HepG2 (cell line): ENCODE measurements around the gene C11orf24. TPM values are rescaled to one million over a fixed set of nuclear protein-coding genes. Genes with fewer than 3 reads are reported as not detected.

Experiments
- ATAC-seq: fragments of 200-7000 bp; cut with Tn5 transposase; 3 replicates; pipeline ENCODE4 v1.9.1; 2020; ENCODE audit warnings: mild to moderate bottlenecking, moderate library complexity
- Bru-seq: library from RNA; stranded (reverse); fragments of 400-500 nt; gene quantifications from one replicate; lab custom pipeline; 2021; lab: Mats Ljungman, UMichigan
- BruChase-seq, 2 experiments: library from RNA; stranded (reverse); fragments of 400-500 nt; gene quantifications; one replicate each; lab custom pipeline; 2021; lab: Mats Ljungman, UMichigan
- BruUV-seq: library from RNA; stranded (reverse); fragments of 400-500 nt; replicated peaks from 2 replicates; lab custom pipeline; 2021; lab: Mats Ljungman, UMichigan
- CTCF ChIA-PET: fragments of 300-600 bp; formaldehyde crosslinking; extraction: SDS; loops from one replicate; lab custom pipeline; 2021; ENCODE audit warnings: low total read pairs, inconsistent platforms, low intra/inter-chr PET ratio; lab: Yijun Ruan, JAX
- POLR2A ChIA-PET: fragments of 350-600 bp; sonication (Branson Sonifier 250); formaldehyde crosslinking; loops from one replicate; lab custom pipeline; 2020; ENCODE audit warnings: antibody characterized with exemption, inconsistent platforms; lab: Yijun Ruan, JAX
- DNase-seq: peaks from one replicate; pipeline ENCODE4 v3.0.0-alpha.2; 2015; ENCODE audit warnings: low spot score
- FAIRE-seq: peaks from 3 replicates; lab custom pipeline; 2011; peaks lifted over from hg19 to GRCh38; lab: Jason Lieb, UNC
- H2AFZ ChIP-seq: one replicate; pipeline ENCODE4 v1.6.1; 2011; ENCODE audit warnings: low read length, inconsistent platforms
- H3K27ac ChIP-seq: fragments of 300-600 bp; 3 replicates; pipeline ENCODE4 v1.8.0; 2011; ENCODE audit warnings: mixed run types, mild to moderate bottlenecking, mixed read lengths, low read length, inconsistent platforms; ENCODE audit not compliant: insufficient read depth; ENCODE audit errors: extremely low read length
- H3K27me3 ChIP-seq, 2 experiments: fragments of 200-600 bp in 1 of 2; 2 replicates in 1 of 2; 3 replicates in 1 of 2; pipeline versions ENCODE4 v1.6.0 to v1.8.0; 2011; ENCODE audit warnings: low read length in 2 of 2, mild to moderate bottlenecking in 2 of 2, moderate library complexity in 2 of 2, inconsistent platforms in 1 of 2; ENCODE audit not compliant: insufficient read depth in 2 of 2, control insufficient read depth in 1 of 2
- H3K36me3 ChIP-seq, 2 experiments: fragments of 200-600 bp in 1 of 2; replicated peaks in 1 of 2; 2 replicates in 1 of 2; 3 replicates in 1 of 2; pipeline versions ENCODE4 v1.5.1 to v1.8.0; 2011; ENCODE audit warnings: low read length in 2 of 2, inconsistent platforms in 1 of 2; ENCODE audit not compliant: insufficient read depth in 2 of 2, control insufficient read depth in 1 of 2
- H3K4me1 ChIP-seq: 2 replicates; pipeline ENCODE4 v1.5.1; 2012; ENCODE audit warnings: low read length, inconsistent platforms; ENCODE audit not compliant: insufficient read depth
- H3K4me2 ChIP-seq: 2 replicates; pipeline ENCODE4 v1.6.0; 2011; ENCODE audit warnings: low read depth, low read length, inconsistent platforms
- H3K4me3 ChIP-seq, 3 experiments: fragments of 200-600 bp in 1 of 3; sonication (generic), shearing (Covaris generic) in 1 of 3; replicated peaks in 1 of 3; 2 replicates each; pipeline ENCODE4 v1.5.1; 2011 to 2016; ENCODE audit warnings: low read length in 3 of 3, inconsistent platforms in 2 of 3, low read depth in 2 of 3, mild to moderate bottlenecking in 2 of 3, control low read depth in 1 of 3, mixed read lengths in 1 of 3; ENCODE audit not compliant: insufficient read depth in 1 of 3
- H3K79me2 ChIP-seq: one replicate; pipeline ENCODE4 v1.6.1; 2011; ENCODE audit warnings: low read length, inconsistent platforms; ENCODE audit not compliant: insufficient read depth
- H3K9ac ChIP-seq: 2 replicates; pipeline ENCODE4 v1.6.0; 2011; ENCODE audit warnings: mild to moderate bottlenecking, low read depth, low read length, inconsistent platforms; ENCODE audit not compliant: insufficient read depth
- H3K9me3 ChIP-seq: 2 replicates; pipeline ENCODE4 v1.5.1; 2012; ENCODE audit warnings: mild to moderate bottlenecking, low read length
- H4K20me1 ChIP-seq: 2 replicates; pipeline ENCODE4 v1.6.0; 2011; ENCODE audit warnings: inconsistent platforms, mild to moderate bottlenecking, low read length, moderate library complexity; ENCODE audit not compliant: insufficient read depth
- DR1 ChIP-seq: sonication (generic); formaldehyde crosslinking; IDR thresholded peaks from 2 replicates; pipeline ENCODE4 v1.8.0; 2021; ENCODE audit warnings: mild to moderate bottlenecking, missing genetic modification reagents, inconsistent platforms
- FOXA1 ChIP-seq, 2 experiments: fragments of 450-650 bp in 1 of 2; sonication (generic) in 1 of 2; formaldehyde crosslinking in 1 of 2; IDR thresholded peaks; 2 replicates each; pipeline versions ENCODE4 v1.4.0 to v1.6.1; 2016 to 2020; ENCODE audit warnings: missing genetic modification reagents in 1 of 2
- WGBS: methylation state at CpG from one replicate; pipeline ENCODE4 v1.1.6; 2017; ENCODE audit warnings: low lambda C conversion rate; 5-methylcytosine and 5-hydroxymethylcytosine counted together
- in situ Hi-C: cut with HindIII; loops from 2 replicates; pipeline ENCODE4 v1.10.0; 2017; ENCODE audit warnings: low pct_unique_long_range_greater_than_20kb; ENCODE audit not compliant: extremely low pct_ligation_motif_present
- intact Hi-C: fragments of 100-400 bp; cut with micrococcal nuclease; formaldehyde crosslinking; loops from one replicate; pipeline ENCODE4 v1.10.0; 2022; ENCODE audit not compliant: unreplicated experiment
- long read RNA-seq, 2 experiments: library from RNA in 1 of 2; library from polyadenylated mRNA in 1 of 2; stranded (forward) in 1 of 2; unstranded in 1 of 2; transcript quantifications; one replicate each; pipeline ENCODE4 v2.0.0, GENCODE V29; 2019 to 2022
- polyA minus RNA-seq, 3 experiments: library from RNA; depleted of rRNA, polyadenylated mRNA; stranded (reverse); fragments of >200 nt; gene quantifications; 2 replicates each; pipeline ENCODE4 v1.2.3, GENCODE V29; 2011; ENCODE audit warnings: low replicate concordance in 1 of 3
- polyA plus RNA-seq, 8 experiments: library from polyadenylated mRNA; depleted of rRNA in 3 of 8; stranded (reverse) in 7 of 8; unstranded in 1 of 8; fragments of >200 nt; fragmentation: Illumina TruSeq in 4 of 8; extraction: Trizol in 4 of 8; gene quantifications; 2 replicates each; pipeline versions ENCODE4 v1.2.1 to v1.2.3, GENCODE V29; 2011 to 2016; ENCODE audit warnings: low read depth in 4 of 8, missing spikeins in 1 of 8, mixed read lengths in 1 of 8; ENCODE audit not compliant: insufficient read depth in 1 of 8
- total RNA-seq, 5 experiments: library from RNA; depleted of rRNA; stranded (reverse); fragments of >200 nt; fragmentation: Illumina TruSeq; extraction: Trizol; gene quantifications; 2 replicates each; pipeline ENCODE4 v1.2.3, GENCODE V29; 2016; ENCODE audit warnings: low read depth in 1 of 5
- TF ChIP-seq, protein P1 (sequence below): sonication (generic); formaldehyde crosslinking; IDR thresholded peaks from 2 replicates; pipeline ENCODE4 v1.5.0; 2020; ENCODE audit warnings: mild to moderate bottlenecking, missing genetic modification reagents, borderline replicate concordance

C11orf24 gene
- 50.8 and 55.5 TPM in 2 replicates for total RNA-seq (2016; rRNA removed; fragmentation: Illumina TruSeq; extraction: Trizol)
- total RNA-seq (2016; cell fraction: cytosol; rRNA removed; fragmentation: Illumina TruSeq; extraction: Trizol; ENCODE audit: low read depth) = 110 and 141 TPM in 2 replicates
- total RNA-seq (2016; cell fraction: insoluble cytoplasmic fraction; rRNA removed; fragmentation: Illumina TruSeq; extraction: Trizol) = 53.9 and 57.2 TPM in 2 replicates
- total RNA-seq (2016; cell fraction: membrane; rRNA removed; fragmentation: Illumina TruSeq; extraction: Trizol) = 100.0 and 131 TPM in 2 replicates
- 32.7 and 33.6 TPM in 2 replicates for total RNA-seq (2016; cell fraction: nucleus; rRNA removed; fragmentation: Illumina TruSeq; extraction: Trizol)
- polyA plus RNA-seq (2011; rRNA removed) = 52.9 and 62.4 TPM in 2 replicates
- polyA plus RNA-seq (2011; cell fraction: cytosol; rRNA removed) = 58.4 and 70.2 TPM in 2 replicates
- polyA plus RNA-seq (2011; cell fraction: nucleus; rRNA removed) = 58.8 and 59.2 TPM in 2 replicates
- polyA plus RNA-seq (2012) = 50.8 and 63.8 TPM in 2 replicates
- 122 and 158 TPM in 2 replicates for polyA plus RNA-seq (2016; cell fraction: cytosol; fragmentation: Illumina TruSeq; extraction: Trizol; ENCODE audit: low read depth)
- 61.2 and 70.0 TPM in 2 replicates for polyA plus RNA-seq (2016; cell fraction: insoluble cytoplasmic fraction; fragmentation: Illumina TruSeq; extraction: Trizol; ENCODE audit: low read depth)
- polyA plus RNA-seq (2016; cell fraction: membrane; fragmentation: Illumina TruSeq; extraction: Trizol; ENCODE audit: low read depth) = 97.9 and 125 TPM in 2 replicates
- polyA plus RNA-seq (2016; cell fraction: nucleus; fragmentation: Illumina TruSeq; extraction: Trizol; ENCODE audit: insufficient read depth, low read depth) = 71.8 and 76.2 TPM in 2 replicates
- polyA minus RNA-seq (2011; rRNA and poly(A)+ RNA removed; ENCODE audit: low replicate concordance) = 53.9 and 60.5 TPM in 2 replicates
- polyA minus RNA-seq (2011; cell fraction: cytosol; rRNA and poly(A)+ RNA removed) = 26.4 and 31.4 TPM in 2 replicates
- 19.3 and 23.5 TPM in 2 replicates for polyA minus RNA-seq (2011; cell fraction: nucleus; rRNA and poly(A)+ RNA removed)
- Bru-seq, nascent RNA = percentile 77 among the genes with signal in this experiment
- BruChase-seq, experiment 1, labeled RNA remaining after a 6-hour chase = percentile 72 among the genes with signal in this experiment
- percentile 68 among the genes with signal in this experiment for BruChase-seq, experiment 2, labeled RNA remaining after a 2-hour chase
- long read RNA-seq, experiment 1, transcript C11orf24-201 (4 exons, 2,063 nt) = major isoform, 60 of 119 reads
- long read RNA-seq, experiment 1, transcript C11orf24-204 (3 exons, 610 nt) = minor isoform, 17 of 119 reads
- long read RNA-seq, experiment 1, partial matches to known transcripts = 6 of 119 reads
- long read RNA-seq, experiment 1, other reads (novel, unspliced or antisense) = 33 of 119 reads
- long read RNA-seq, experiment 2, transcript C11orf24-204 (3 exons, 610 nt) = minor isoform, 10 of 106 reads
- long read RNA-seq, experiment 2, transcript C11orf24-201 (4 exons, 2,063 nt) = major isoform, 39 of 106 reads
- long read RNA-seq, experiment 2, partial matches to known transcripts = 20 of 106 reads
- long read RNA-seq, experiment 2, other reads (novel, unspliced or antisense) = 33 of 106 reads

DNA sequence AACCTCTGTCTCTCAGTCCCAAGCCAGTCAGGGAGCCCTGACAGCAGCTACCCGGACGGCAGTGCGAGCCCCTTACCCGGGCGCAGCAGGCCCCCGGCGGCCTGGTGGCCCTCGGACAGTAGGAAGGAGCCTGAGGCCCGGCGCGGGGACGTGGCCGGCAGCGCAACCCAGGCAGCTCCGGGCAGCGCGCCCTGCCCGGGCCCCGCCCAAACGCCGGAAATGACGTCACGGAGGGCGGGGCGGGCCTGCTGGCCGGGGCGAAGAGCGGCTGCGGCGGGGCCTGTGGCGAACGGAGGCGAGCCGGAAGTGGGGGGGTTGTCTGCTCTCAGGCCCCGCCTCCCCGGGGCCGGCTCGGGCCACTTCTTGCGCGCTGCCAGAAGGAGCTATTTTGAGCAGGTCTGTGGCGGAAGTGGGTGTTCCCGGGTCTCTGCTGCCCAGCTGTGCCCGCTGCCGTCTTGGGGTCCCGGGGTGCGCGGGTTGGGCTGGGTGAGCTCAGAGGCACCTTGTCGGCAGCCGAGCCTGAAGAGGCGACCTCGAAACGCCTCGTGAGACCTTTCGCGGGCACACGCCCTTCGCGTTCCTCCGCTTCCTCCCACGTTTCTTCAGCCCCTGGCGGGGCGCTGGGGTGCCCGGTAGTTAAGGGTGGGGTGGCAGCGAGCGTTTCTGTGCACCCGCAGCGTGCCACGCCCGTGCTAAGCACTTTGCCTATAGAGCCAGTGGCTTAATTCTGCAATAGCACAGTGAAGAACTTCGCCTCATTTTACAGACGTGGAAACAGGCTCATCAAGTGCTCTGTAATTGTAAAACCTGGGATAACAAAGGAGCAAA, at the start of gene C11orf24:
Gene C11orf24 (minus strand): TSS at position 193 of the 828 bp plus-strand sequence. CDS start 8,206 bp downstream, outside the sequence.
- DNase-seq (peak; percentile 84), FAIRE-seq (no peak), ATAC-seq (peak; percentile 90)
- 3% methylated on average over 10 of the region's 71 CpGs for WGBS
- Histone ChIP-seq H3K9ac (peak within 1 kb of the TSS; percentile 96), H3K79me2 (peaks cover 41% of the 10 kb centered on the region), H2AFZ (no peak within 1 kb of the TSS), H3K9me3 (no peaks in the 10 kb centered on the region), H4K20me1 (peaks cover 5% of the 10 kb centered on the region; the same call in 1 of the 2 replicates), H3K4me3 (peak within 1 kb of the TSS; percentile 97 to 99 (median 98)), H3K36me3 (peaks cover 3 to 23% of the 10 kb centered on the region in 2 experiments; a peak in 3 of 5 replicates), H3K27me3 (no peaks in the 10 kb centered on the region; a peak in 1 of 5 replicates), H3K27ac (peak within 1 kb of the TSS; percentile 92), H3K4me1 (peaks cover 74% of the 10 kb centered on the region), H3K4me2 (peak within 1 kb of the TSS; percentile 87)
- BruUV-seq = TSS peak; percentile 96
- intact Hi-C loops (loop anchor here (1.0 kb wide), 1 partner anchor 26 kb away; no protein-coding TSS in a partner anchor), in situ Hi-C loops (no loop called here)
- ChIA-PET CTCF (interaction anchor here (2.6 kb wide), 1 partner anchor 26 kb away, joined by 22 read pairs; no protein-coding TSS in a partner anchor), POLR2A (interaction anchor here (0.6 to 6.4 kb wide), 22 partner anchors 11 to 1026 kb away, joined by 3 to 220 read pairs (median 6); partner anchors contain the start of gene PPP6R3)
- TF ChIP-seq, protein P1, sequence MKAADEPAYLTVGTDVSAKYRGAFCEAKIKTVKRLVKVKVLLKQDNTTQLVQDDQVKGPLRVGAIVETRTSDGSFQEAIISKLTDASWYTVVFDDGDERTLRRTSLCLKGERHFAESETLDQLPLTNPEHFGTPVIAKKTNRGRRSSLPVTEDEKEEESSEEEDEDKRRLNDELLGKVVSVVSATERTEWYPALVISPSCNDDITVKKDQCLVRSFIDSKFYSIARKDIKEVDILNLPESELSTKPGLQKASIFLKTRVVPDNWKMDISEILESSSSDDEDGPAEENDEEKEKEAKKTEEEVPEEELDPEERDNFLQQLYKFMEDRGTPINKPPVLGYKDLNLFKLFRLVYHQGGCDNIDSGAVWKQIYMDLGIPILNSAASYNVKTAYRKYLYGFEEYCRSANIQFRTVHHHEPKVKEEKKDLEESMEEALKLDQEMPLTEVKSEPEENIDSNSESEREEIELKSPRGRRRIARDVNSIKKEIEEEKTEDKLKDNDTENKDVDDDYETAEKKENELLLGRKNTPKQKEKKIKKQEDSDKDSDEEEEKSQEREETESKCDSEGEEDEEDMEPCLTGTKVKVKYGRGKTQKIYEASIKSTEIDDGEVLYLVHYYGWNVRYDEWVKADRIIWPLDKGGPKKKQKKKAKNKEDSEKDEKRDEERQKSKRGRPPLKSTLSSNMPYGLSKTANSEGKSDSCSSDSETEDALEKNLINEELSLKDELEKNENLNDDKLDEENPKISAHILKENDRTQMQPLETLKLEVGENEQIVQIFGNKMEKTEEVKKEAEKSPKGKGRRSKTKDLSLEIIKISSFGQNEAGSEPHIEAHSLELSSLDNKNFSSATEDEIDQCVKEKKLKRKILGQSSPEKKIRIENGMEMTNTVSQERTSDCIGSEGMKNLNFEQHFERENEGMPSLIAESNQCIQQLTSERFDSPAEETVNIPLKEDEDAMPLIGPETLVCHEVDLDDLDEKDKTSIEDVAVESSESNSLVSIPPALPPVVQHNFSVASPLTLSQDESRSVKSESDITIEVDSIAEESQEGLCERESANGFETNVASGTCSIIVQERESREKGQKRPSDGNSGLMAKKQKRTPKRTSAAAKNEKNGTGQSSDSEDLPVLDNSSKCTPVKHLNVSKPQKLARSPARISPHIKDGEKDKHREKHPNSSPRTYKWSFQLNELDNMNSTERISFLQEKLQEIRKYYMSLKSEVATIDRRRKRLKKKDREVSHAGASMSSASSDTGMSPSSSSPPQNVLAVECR (CRISPR knock-in tag) = peak; percentile 85
- TF ChIP-seq DR1 (peak; percentile 60), FOXA1 (IDR thresholded peaks at IDR 0.05) (no peak), FOXA1 (CRISPR knock-in tag; IDR thresholded peaks at IDR 0.05) (0 out of 2 replicates have a peak, but pooled peaks have one; percentile 0)
